GM21423 (cell line): ENCODE results near the gene U2AF1L4.
"Not testable (repeated sequence)": the region's sequence is repeated elsewhere in the genome, so short reads cannot be mapped to it uniquely, and the experiment has no call there.

Experiments used
- ATAC-seq: cut with Tn5 transposase; IDR thresholded peaks from one replicate; pipeline ENCODE4 v1.9.1; 2021; ENCODE audit warnings: mild to moderate bottlenecking, moderate library complexity; ENCODE audit not compliant: unreplicated experiment

The U2AF1L4 gene

DNA sequence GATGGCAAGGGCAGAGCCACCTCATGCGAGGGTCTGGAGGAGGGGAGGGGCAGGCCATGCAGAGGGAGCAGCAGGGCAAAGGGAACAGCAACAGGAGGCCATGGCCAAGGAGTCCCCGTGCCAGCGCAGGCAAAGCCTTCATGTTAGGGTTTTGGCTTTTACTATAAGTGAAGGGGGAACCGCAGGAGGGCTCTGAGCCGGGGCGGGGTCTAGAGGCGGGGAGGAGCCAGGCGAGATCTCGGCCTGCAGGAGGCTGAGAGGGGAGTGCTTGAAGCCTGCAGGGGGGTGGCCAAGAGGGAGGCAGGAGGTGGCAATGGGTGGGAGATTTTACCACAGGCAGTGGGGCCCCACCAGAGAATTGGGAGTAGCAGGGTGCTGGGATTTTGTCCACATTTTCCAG is 36.4 kb upstream of the U2AF1L4 start:
- ATAC-seq, result no peak

GRCh38 chr19:35780717-35781116 is 35.5 kb upstream of the U2AF1L4 start:
- ATAC-seq, result no peak

GRCh38 chr19:35780058-35780457 is 34.8 kb upstream of the U2AF1L4 start:
- no peak for ATAC-seq

GRCh38 chr19:35779033-35779432 is 33.8 kb upstream of the U2AF1L4 start:
- no peak for ATAC-seq

DNA sequence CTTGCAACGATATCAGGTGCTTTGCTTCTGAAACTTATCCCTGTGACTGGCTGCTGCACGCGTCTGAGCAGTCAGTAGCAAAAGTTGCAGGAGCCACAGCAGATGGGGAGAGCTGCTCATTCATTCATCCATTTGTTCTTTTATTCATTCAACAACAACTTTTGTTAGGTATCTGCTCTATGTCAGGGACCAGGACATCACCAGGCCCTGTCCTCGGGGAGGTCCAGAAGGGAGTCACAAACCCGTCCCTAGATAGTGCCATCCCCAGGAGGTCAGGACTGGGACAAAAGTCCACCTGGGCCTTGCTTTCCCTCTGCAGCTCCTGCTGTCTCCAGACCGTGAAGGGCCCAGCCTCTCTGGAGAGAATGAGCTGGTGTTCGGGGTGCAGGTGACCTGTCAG is 32.7 kb upstream of the U2AF1L4 start:
- ATAC-seq, result no peak

- ATAC-seq, result no peak
These were observed 32.0 kb upstream of the U2AF1L4 start for GRCh38 chr19:35777086-35777841.

DNA sequence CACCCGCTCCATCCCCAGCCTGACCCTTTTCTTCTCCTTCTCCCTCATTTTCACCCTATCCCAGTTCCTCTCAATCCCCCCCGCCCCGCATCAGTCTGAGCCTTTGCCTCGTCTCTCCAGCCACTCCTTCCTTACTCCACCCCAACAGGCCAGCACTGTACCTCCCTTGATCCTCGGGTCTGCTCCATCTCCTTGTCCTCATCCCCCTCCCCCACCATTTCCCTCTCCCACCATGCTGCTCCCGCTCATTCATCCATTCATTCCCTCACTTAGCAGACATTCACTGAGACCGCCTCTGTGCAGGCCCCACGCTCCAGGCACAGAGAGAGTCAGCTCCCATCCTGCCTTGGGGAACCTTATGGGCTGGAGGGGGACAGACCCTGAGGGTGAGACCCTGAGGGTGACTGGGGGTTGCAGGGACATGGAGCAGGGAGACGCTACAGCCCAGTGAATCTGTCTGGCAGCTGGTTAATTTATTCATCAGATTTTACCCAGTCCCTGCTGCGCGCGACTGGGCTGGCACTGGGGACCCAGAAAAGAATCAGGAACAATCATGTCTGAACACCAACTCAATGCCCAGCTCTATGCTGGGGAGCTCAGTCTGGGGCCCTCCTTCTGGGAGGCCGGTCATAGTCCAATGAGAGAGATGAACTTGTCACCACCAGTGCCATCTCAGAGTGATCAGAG is 31.0 kb upstream of the U2AF1L4 start:
- ATAC-seq, result no peak

DNA sequence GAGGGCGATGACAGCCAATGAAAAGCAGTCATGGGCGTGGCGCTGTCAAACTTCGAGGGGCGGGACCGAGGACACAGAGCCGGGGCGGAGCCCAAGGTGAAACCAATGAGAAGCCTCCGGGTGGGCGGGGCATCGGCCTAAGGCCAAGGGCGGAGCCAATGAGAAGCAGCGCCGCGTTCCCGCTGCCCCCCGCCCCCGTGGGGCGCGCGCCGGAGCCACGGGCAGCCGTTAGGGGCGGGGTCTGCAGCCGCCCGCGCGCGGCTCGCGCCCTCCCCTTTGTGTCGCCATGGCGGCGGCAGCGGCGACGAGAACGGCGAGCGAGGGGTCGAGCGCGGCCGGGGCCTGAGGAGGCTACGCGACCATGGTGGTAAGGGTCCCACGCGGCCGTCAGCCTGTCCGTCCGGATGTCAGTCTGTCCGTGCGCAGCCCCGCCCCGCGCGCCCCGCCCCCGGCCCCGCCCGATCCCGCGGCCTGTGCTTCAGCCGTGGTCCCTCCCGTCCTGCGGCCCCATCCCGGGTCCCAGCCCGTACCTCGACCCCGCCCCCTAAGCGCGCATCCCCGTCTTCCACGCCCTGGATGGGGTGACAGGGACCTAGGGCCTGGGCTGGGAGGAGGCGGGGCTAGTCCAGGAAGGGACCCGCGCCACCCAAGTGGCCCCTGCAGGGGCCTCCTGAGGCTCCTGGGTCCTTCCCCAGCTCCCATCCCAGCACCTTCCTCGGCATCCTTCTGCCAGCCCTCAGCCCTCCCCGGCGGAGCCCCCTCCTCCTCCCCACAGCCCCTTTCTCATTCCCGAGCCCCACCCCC is 30.3 kb upstream of the U2AF1L4 start, which contains the start of gene ARHGAP33:
Gene ARHGAP33, plus strand, starts transcription at position 267 of the 804 bp plus-strand sequence. Its CDS starts 95 bp downstream, at position 362.
- ATAC-seq, result peak; percentile 87

GRCh38 chr19:35775046-35775297 is 29.8 kb upstream of the U2AF1L4 start:
- no peak for ATAC-seq

DNA sequence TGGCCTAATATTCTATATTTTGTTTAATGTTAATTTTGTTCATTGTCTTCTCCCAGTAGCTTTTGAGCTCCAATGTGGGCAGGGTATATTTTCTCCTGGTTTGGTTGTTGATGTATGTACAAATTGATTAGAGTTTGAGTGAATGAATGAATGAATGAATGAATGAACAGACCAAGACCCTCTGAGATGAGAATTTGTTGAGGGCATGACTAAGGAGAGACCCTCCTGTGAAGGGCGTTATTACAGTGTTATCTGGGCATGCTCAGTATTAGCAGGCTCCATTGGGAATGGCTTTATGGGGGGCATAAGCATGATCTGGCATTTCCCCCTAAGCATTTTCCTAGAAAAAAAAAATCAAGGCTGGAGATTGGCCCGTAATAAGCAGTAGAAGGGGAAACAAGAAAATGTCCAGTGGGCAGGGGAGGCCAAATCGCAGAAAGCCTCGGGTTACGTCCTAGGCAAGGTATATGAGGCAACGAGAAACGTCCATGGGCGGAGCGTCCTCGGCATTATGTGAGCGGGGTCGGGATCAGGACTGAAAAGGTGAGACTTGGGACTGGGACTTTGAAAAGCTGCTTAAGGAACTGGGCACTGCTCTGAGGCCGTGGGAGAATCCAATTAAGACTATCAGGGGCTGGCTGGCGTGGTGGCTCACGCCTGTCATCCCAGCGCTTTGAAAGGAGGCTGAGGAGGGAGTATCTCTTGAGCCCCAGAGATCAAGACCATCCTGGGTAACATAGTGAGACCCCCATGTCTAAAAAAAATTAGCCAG is 29.2 kb upstream of the U2AF1L4 start:
- ATAC-seq, result no peak

DNA sequence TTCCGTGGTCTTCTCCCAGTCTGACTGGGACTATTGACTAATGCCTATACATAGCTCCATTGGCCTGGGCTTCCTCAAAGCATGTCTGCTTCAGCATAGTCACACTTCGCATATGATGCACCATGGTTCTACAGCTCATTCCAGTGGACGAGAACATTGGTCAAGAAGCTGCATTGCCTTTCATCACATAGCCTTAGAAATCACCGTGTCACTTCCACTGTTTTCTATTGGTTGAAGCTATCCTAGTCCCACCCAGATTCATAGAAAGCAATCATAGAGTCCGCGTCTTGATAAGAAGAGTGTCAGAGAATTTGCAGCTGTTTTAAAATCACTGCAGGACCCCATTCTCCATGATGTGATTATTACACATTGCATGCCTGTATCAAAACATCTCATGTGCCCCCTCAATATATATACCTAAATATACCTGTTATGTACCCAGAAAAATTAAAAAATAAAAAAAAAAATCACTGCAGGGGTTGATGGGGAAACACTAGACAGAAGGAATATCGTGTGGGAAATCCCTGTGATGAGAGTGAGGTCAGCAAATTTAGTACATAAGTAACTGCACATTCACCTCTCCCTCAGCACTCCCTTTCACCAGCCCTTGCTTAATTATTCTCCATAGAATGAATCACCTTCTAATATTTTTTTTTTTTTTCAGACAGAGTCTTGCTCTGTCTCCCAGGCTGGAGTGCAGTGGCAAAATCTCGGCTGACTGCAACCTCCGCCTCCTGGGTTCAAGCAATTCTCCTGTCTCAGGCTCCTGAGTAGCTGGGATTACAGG is 28.0 kb upstream of the U2AF1L4 start:
- ATAC-seq, result no peak

- not testable (repeated sequence) for ATAC-seq
These were observed 27.1 kb upstream of the U2AF1L4 start for GRCh38 chr19:35772362-35772761.

DNA sequence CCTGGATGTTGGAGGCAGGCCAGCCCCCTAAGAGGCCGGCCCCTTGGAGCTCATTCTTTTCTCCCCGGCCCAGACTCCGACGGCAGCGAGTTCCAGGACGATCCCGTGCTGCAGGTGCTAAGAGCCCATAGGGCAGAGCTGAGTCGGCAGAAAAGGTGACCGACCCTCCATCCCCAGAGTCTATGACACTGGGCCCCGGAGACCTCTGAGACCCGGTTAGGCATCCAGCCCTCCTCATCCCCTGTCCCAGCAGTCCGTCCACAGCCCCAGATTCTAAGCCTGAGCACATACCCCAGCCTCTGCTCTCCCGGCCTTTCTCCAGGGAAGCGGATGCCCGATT is 22.8 kb upstream of the U2AF1L4 start:
- no peak for ATAC-seq

- no peak for ATAC-seq
These were observed 22.3 kb upstream of the U2AF1L4 start for GRCh38 chr19:35767288-35768081.

DNA sequence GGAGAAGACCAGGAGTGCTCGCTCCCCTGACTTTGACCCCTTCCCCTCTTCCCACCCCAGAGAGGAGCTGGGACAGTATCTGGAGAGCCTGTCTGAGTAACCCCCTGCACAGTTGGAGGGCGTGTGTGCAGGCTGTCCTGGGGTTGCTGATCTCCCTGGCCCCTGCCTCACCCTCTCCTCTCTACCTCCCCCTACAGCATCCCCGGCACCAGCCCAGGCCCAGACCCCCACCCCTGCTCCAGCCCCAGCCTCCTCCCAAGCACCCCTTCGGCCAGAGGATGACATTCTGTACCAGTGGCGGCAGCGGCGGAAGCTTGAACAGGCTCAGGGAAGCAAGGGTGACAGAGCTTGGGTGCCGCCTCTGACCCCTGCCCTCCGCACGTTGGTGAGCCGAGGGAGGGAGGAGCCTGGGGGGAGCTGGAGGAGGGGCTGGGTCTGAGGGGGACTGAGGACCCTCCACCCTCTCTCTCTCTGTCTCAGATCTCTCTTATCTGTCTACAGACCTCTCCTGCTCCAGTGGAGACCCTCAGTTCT is 21.4 kb upstream of the U2AF1L4 start:
- no peak for ATAC-seq

DNA sequence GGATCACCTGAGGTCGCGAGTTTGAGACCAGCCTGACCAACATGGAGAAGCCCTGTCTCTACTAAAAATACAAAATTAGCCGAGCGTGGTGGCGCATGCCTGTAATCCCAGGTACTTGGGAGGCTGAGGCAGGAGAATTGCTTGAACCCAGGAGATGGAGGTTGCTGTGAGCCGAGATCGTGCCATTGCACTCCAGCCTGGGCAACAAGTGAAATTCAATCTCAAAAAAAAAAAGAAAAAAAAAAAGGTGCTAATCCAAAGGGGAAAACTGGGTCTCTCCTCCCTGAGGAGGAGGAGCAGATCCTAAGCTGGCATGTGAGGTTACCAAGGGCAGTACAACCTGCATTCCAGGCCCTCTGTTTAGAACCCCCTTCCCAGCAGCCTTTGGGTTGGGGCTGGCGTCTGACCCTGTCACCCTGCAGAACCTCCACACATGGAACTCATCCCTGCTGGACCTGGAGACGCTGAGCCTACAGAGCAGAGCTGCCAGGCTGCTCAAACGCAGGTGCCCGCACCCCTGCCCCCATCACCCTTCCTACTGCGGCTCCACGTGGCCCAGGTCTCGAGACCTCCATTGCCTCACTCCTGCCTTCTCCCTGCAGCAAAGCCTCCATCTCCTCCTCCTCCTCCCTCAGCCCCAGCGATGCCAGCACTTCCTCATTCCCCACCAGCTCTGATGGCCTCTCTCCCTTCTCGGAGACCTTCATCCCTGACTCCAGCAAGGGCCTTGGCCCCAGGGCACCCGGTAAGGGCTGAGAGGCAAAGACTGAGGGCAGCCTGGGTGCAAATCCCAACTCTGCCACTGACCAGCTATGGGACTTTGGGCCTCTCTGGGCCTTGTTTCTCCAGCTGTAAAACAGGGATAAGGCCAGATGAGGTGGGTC is 19.5 kb upstream of the U2AF1L4 start:
- no peak for ATAC-seq

- no peak for ATAC-seq
These were observed 15.6 kb upstream of the U2AF1L4 start for GRCh38 chr19:35760711-35761349.

- ATAC-seq, result no peak
These were observed 14.5 kb upstream of the U2AF1L4 start for GRCh38 chr19:35759697-35760096.
